Measurements from ENCODE around the gene RNLS.
"Not testable (repeated sequence)": the region's sequence is repeated elsewhere in the genome, so short reads cannot be mapped to it uniquely, and the experiment has no call there.

RNLS gene

DNA sequence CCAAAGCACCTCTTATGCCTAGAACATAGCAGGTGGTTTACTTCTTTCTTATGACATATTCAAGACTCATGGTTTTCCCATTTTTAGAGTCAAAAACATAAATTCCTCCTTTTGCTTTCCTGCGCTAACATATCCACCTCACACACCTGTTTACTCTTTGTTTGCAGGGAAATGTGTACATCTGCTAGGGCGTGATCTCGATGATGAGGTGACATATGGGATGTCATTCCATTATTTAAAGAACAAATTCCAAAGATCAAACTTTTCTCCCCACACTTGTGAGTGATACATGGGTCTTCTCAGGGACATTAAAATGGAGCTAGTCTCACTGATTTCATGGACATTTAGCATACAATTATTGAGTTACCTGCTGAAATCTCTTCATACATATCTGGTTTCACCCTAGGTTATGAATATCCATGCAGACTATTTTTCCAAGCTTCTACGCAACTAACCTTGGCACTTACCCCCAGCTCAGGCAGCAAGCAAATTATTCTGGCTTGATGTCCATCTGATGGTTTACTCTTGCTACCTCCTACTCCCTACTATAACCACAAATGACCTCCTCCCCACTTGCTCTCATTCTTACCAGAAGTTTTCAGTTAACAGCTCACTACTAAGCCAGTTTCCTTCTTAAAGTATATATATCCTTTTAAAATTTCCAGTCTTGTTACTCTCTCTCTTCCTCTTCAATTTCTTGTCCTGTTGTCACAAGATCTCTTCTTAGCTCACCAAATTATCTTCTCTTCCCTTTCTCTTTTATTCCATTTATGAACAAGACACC, 208.5 kb downstream of the RNLS start:
- peaks cover 9% of the 10 kb centered on the region for H3K4me1 Mint-ChIP-seq (ENCODE audit: low read depth)
- no peak overlapping the region for H3K27ac Mint-ChIP-seq
- H3K36me3 Mint-ChIP-seq (ENCODE audit: low read depth): peaks cover 4% of the 10 kb centered on the region
- no peaks in the 10 kb centered on the region for H3K27me3 Mint-ChIP-seq (ENCODE audit: low read depth)
- H3K4me3 Mint-ChIP-seq: no peak overlapping the region
- peaks cover 4% of the 10 kb centered on the region for H3K9me3 Mint-ChIP-seq

DNA sequence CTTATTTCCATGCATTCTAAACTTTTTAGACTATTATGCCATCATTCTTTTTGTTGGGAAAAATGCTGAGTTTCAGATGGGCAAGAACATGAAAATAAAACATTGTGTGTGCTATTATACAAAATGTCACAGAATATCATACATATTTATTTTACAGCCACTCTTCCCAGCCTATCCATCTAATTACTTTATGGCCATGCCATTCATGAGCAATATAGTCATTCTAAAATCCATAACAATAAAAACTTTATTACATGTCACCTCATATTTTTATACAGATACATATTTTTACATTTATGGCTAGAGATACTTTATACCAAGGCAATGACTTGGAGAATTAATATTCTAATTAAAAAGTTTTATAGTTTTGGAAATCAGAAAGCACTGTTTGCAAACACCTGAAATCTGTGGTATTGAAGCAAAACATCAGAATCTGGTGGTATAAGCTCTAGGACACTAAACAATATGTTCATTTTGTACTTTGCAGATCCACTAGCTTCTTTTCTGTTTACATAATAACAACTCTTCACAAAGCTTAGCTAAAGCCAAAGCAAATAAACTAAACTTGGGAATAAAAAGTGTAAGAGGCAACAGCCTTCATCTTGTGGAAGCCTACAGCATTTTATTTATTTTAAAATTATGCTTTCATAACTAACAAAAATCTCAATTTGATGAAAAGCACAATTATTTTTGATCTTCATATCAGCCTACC, 210.1 kb downstream of the RNLS start:
- H3K27me3 Mint-ChIP-seq (ENCODE audit: low read depth): no peaks in the 10 kb centered on the region
- H3K4me3 Mint-ChIP-seq: no peak overlapping the region
- peaks cover 3% of the 10 kb centered on the region for H3K36me3 Mint-ChIP-seq (ENCODE audit: low read depth)
- H3K9me3 Mint-ChIP-seq: no peaks in the 10 kb centered on the region
- peaks cover 6% of the 10 kb centered on the region for H3K4me1 Mint-ChIP-seq (ENCODE audit: low read depth)
- no peak overlapping the region for H3K27ac Mint-ChIP-seq

DNA sequence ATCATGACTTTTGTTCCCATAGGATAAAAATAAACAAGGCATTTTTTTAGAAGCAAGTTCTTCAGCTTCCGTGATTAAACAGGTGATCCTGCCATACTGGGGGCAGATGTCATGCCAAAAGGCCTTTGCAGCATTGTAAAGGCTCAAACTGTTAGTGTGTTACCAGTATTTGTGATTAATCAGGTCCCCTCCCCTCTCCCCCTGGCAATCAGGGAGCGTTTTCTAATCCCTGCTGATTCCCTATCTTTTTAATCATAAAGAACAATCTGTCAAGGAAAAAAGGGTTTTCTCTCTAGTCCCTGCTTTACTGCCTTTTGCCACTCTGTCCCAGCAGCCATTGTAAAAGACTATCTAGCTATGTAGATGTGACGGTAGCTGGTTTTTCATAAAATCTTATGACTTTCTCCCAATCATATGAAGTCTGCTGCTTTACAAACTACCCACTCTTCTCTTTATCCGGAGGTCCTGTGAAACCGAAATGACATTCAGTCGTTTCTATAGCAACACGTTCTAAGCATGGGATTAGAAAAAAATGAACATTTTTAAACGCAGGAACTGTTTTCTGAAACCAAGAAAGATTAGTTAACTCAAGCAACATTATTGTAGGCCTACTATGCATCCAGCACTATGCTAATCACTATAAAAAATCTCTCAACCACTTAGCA, 210.9 kb downstream of the RNLS start:
- Mint-ChIP-seq H3K4me1 (ENCODE audit: low read depth) (peaks cover 6% of the 10 kb centered on the region), H3K27ac (no peak overlapping the region), H3K9me3 (no peaks in the 10 kb centered on the region), H3K27me3 (ENCODE audit: low read depth) (no peaks in the 10 kb centered on the region), H3K36me3 (ENCODE audit: low read depth) (peaks cover 6% of the 10 kb centered on the region), H3K4me3 (no peak overlapping the region)

DNA sequence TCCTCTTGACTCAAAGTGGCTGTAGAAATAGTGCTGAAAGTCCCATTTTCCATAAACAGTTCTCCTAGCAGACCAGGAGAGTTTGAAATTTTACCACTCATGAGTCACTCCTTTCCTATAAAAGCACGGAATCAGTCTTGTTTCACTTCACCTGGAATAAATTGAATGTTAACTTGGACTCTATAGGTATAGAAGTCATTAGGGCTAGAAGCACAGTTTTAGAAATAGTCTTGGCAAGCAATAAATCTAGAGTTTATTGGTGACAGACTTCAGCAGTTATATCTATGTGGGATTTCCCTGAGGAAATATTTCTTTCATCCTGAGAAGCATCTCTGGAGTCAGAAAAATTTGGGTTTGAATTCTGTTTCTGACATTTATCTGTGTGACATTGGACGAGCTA, 212.4 kb downstream of the RNLS start:
- Mint-ChIP-seq H3K4me1 (ENCODE audit: low read depth) (peaks cover 6% of the 10 kb centered on the region), H3K27ac (no peak overlapping the region), H3K4me3 (no peak overlapping the region), H3K36me3 (ENCODE audit: low read depth) (peaks cover 8% of the 10 kb centered on the region), H3K9me3 (peaks cover 3% of the 10 kb centered on the region), H3K27me3 (ENCODE audit: low read depth) (no peaks in the 10 kb centered on the region)

DNA sequence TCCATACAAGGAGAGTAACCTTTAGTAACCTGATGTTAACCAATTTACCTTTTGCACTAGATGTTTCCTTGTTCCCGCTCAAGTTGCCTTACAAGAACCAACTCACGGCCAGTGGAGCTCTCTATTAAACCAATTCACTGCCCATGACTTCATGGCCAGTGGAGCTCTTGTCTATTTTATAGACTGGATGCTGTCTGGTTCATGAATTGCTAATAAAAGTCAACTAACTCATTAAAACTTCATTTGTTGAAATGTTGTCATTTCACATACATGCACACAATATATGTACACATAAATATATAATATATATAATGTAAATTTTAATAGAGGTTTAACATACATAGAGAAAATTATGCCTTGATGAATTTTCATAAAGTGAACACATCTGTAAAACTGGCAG, 216.3 kb downstream of the RNLS start:
- Mint-ChIP-seq H3K4me3 (no peak overlapping the region), H3K27ac (no peak overlapping the region), H3K9me3 (peaks cover 6% of the 10 kb centered on the region), H3K4me1 (ENCODE audit: low read depth) (no peaks in the 10 kb centered on the region), H3K27me3 (ENCODE audit: low read depth) (peaks cover 3% of the 10 kb centered on the region), H3K36me3 (ENCODE audit: low read depth) (peaks cover 6% of the 10 kb centered on the region)

DNA sequence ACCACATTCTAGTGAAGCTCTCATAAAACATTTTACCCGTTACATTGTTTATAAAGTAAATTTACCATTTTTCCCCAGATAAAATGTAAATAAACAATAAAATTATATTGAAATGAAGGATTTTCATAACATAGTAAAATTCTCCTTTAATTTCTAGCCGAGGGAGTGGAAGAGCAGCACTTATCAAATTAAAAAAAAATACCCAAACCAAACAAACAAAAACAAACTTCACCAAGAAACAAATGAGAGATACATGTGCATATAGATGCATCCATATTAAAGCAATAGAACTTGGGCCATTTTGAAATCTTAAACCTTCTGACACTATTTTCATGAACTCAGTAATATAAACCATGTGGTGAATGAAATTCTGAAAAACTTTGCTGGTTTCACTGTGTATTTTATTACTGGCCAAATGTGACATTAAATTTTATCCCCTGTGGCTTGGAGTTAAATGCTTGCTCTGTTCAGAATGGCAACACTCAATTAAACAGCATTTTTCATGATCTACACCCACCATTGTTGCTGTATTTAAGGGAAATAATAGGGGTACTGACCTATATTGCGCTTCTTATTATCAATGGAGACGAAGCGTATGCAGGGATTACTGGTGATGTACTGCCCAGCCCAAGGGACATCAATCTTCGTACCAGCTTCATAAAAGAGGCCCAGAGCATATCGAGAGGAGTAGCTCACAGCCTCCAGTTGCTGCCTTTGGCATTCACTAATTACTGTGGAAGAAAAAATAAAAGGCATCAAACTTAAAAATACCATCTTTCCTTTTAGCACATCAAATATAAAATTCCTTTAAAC, 220.9 kb downstream of the RNLS start:
- Mint-ChIP-seq H3K9me3 (peaks cover 6% of the 10 kb centered on the region), H3K27ac (no peak overlapping the region), H3K4me1 (ENCODE audit: low read depth) (no peaks in the 10 kb centered on the region)

DNA sequence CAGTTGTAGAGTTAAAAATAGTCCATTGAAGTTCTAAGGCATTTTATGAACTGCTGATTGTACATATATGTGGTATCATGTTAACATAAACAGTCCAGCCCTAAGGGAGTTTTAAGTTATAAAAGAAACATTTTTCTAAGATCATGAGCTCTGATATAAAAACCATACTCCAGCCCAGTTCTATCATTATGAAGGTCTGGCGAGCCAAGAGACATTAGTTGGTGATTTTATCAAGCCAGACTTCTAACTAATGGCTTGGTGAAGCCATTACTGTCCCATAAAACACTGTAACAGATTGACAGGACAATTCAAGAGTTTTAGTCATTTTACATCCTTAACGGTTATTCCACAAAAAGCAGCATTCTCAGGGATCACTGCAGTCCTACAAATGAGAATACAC, 221.6 kb downstream of the RNLS start:
- Mint-ChIP-seq H3K4me3 (no peak overlapping the region), H3K27me3 (ENCODE audit: low read depth) (peaks cover 3% of the 10 kb centered on the region), H3K27ac (no peak overlapping the region), H3K4me1 (ENCODE audit: low read depth) (no peaks in the 10 kb centered on the region), H3K36me3 (ENCODE audit: low read depth) (peaks cover 4% of the 10 kb centered on the region), H3K9me3 (peaks cover 11% of the 10 kb centered on the region)

More for the DNA sequence above, 220.9 kb downstream of the RNLS start:
- H3K27me3 Mint-ChIP-seq (ENCODE audit: low read depth): peaks cover 3% of the 10 kb centered on the region
- peaks cover 4% of the 10 kb centered on the region for H3K36me3 Mint-ChIP-seq (ENCODE audit: low read depth)
- H3K4me3 Mint-ChIP-seq: no peak overlapping the region

DNA sequence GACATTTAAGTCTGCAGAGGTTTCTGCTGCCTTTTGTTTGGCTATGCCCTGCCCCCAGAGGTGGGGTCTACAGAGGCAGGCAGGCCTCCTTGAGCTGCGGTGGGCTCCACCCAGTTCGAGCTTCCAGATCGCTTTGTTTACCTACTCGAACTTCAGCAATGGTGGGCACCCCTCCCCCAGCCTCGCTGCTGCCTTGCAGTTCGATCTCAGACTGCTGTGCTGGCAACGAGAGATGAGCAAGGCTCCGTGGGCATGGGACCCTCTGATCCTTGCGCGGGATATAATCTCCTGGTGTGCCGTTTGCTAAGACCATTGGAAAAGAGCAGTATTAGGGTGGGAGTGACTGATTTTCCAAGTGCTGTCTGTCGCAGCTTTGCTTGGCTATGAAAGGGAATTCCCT, 227.4 kb downstream of the RNLS start:
- Mint-ChIP-seq H3K9me3 (peaks cover 29% of the 10 kb centered on the region), H3K36me3 (ENCODE audit: low read depth) (peaks cover 12% of the 10 kb centered on the region)
- not testable (repeated sequence) for H3K27me3 Mint-ChIP-seq (ENCODE audit: low read depth); H3K27ac Mint-ChIP-seq; H3K4me3 Mint-ChIP-seq; H3K4me1 Mint-ChIP-seq (ENCODE audit: low read depth)

DNA sequence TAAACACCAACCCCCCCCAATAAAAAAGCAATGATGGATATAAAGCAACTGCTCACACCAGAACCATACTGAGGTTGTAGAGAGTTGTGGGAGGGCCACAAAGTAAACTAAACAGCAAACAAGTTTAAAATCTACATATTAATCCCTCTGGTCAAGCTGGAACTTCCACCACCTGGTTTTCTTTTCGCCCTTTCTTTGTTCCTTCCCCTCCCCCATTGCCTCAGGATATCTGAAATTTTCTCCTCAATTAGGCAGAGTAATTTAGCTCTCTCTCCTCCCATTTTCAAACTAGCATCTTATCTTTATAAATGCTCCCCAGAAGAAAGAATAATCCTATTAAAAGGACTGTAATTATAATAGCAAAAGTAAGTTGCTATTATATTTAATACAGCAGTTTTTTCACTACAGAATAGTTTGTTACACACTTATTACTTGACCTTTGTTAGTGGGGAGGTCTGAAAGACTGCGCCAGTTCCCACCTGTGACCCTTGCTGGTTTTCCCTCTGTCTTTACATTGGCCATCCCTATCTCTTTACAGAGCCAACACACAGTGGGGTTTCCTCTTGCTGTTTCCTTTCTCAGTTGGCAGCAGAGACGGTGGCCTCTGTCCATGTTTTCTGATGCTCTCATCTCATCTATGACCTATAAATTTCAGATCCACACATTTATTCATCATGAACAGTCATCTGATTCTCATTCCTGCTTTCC, 235.4 kb downstream of the RNLS start:
- peaks cover 7% of the 10 kb centered on the region for H3K4me1 Mint-ChIP-seq (ENCODE audit: low read depth)
- peaks cover 4% of the 10 kb centered on the region for H3K36me3 Mint-ChIP-seq (ENCODE audit: low read depth)
- no peak overlapping the region for H3K4me3 Mint-ChIP-seq
- no peak overlapping the region for H3K27ac Mint-ChIP-seq
- peaks cover 8% of the 10 kb centered on the region for H3K27me3 Mint-ChIP-seq (ENCODE audit: low read depth)
- H3K9me3 Mint-ChIP-seq: peaks cover 3% of the 10 kb centered on the region

DNA sequence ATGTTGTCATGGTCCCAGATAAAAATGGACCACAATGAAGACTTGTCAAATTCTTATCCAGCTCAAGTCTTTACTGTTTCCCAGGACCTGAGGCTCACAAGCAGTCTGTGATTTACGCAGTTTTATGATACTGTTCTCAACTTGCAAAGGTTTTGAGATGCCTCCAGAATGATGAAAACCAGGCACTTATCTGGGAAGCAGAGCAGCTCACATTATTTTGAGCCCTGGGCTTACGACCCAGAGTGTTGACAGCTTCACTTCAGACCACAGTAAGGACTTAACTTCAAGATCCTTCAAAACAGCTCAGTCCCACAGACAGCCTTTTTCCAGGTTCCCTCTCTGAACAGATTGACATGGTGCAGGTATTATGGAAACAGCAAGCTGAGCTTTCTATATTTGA, 236.1 kb downstream of the RNLS start:
- H3K4me1 Mint-ChIP-seq (ENCODE audit: low read depth): peaks cover 7% of the 10 kb centered on the region
- no peaks in the 10 kb centered on the region for H3K9me3 Mint-ChIP-seq
- H3K27ac Mint-ChIP-seq: no peak overlapping the region
- H3K4me3 Mint-ChIP-seq: no peak overlapping the region
- H3K36me3 Mint-ChIP-seq (ENCODE audit: low read depth): peaks cover 4% of the 10 kb centered on the region
- peaks cover 8% of the 10 kb centered on the region for H3K27me3 Mint-ChIP-seq (ENCODE audit: low read depth)

DNA sequence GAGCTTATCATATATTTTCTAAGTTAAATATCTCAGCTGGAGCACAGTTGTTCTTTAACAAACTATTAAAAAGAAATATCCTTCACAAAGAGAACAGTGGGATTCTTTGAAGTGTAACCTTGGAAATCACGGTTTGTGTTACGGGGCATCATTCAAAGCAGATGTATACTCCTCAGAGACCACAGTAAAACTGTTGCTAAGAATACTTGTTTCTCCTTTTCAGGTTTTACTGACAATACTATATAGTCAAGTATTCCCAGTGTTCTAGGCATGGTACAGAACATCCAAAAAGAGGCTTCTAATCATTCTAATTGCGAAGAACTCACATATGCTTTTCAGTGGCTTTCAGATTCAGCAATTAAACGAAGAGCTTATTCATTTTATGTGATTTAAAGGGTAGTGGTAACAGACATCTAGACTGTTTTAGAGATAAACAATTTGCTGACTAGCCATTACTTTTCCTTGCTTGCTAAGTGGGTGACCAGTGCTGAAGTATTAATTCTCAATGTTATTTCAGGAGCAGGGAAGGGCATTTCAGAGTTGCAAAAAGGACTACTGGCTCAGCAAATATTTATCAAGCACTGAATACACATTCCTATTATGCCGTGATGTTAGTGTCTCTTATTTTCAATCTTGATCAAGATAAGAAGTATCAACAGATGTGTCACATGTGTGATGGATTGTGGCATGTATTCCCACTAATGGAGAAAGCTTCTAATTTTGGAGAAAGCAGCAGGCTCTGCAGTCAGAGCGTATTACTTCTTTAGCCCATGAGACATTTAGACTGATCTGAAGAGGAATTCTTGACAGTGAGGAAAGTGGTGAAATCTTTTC, 236.8 kb downstream of the RNLS start:
- peaks cover 8% of the 10 kb centered on the region for H3K27me3 Mint-ChIP-seq (ENCODE audit: low read depth)
- H3K36me3 Mint-ChIP-seq (ENCODE audit: low read depth): peaks cover 4% of the 10 kb centered on the region
- no peak overlapping the region for H3K4me3 Mint-ChIP-seq
- no peak overlapping the region for H3K27ac Mint-ChIP-seq
- H3K9me3 Mint-ChIP-seq: no peaks in the 10 kb centered on the region
- H3K4me1 Mint-ChIP-seq (ENCODE audit: low read depth): peaks cover 7% of the 10 kb centered on the region

DNA sequence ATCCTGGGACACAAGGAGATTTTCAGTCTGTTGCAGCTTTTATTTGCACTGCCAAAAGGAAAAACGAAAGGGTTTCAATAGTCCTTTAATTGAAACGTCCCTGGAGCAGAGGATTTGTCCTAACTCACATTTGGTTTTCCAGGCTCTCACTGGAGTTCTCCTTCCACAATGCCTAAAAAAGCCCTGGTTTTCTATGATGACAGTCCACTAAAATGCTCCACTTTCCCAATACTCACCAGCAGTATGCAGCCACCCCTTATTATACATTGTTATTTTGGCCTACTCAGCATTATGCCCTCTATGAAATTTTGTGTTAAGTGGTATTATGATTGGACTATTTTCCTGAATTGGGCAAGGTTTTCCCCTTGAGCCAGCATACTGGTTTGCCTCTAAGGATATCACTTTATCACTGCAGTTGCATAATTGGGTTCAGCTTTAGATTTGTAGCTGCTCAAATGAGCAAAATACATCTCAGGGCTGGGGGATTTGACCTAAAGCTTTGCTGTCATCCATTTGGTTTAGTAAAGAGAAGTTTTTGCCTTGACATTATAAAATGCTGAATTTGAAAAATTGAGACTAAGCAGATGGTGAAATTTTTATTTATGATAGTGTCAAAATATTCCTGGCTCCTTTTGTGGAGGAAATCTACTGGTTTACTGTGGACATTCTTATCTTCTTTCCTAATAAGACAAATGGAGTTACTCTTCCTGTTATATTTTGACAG, 239.2 kb downstream of the RNLS start:
- H3K4me3 Mint-ChIP-seq: no peak overlapping the region
- peaks cover 1% of the 10 kb centered on the region for H3K4me1 Mint-ChIP-seq (ENCODE audit: low read depth)
- H3K27ac Mint-ChIP-seq: no peak overlapping the region
- no peaks in the 10 kb centered on the region for H3K9me3 Mint-ChIP-seq
- peaks cover 8% of the 10 kb centered on the region for H3K27me3 Mint-ChIP-seq (ENCODE audit: low read depth)
- H3K36me3 Mint-ChIP-seq (ENCODE audit: low read depth): peaks cover 4% of the 10 kb centered on the region

All from T-helper 1 cell treated with Interleukin-12 subunit alpha and Interleukin-12 subunit beta and Interleukin-4 antibody, amounts not matched to agents 30 μg/mL and 1 μg/mL, for 36 hours (primary cell).